C4-2B (cell line): Measurements from ENCODE around the gene WNT5A.

Experiments
- CTCF ChIP-seq: fragments of 450-650 bp; conservative IDR thresholded peaks from 2 replicates; pipeline ENCODE4 v1.5.1; 2017; ENCODE audit warnings: mild to moderate bottlenecking
- ZFX ChIP-seq: fragments of 450-650 bp; IDR thresholded peaks from 2 replicates; pipeline ENCODE4 v1.6.1; 2017

- TF ChIP-seq CTCF (no peak), ZFX (no peak)
These were observed 9.5 kb downstream of the WNT5A start for GRCh38 chr3:55477306-55478303.
